ENCODE measurements around the gene RIMS4.

Gene RIMS4

GRCh38 chr20:44733341-44734069 lies 76.8 kb downstream of the RIMS4 start:
- no peaks in the 10 kb centered on the region for H3K27me3 ChIP-seq (ENCODE audit: insufficient read depth, low read length)
- no peak overlapping the region for H2AFZ ChIP-seq (ENCODE audit: low read depth, low read length)
- no peak overlapping the region for H3K4me3 ChIP-seq (ENCODE audit: low read length)
- no peaks in the 10 kb centered on the region for H3K36me3 ChIP-seq (ENCODE audit: insufficient read depth, low read length)
- peaks cover 1% of the 10 kb centered on the region for H3K9me3 ChIP-seq (ENCODE audit: low read length)
- H3K4me1 ChIP-seq (ENCODE audit: insufficient read depth, low read length), result no peaks in the 10 kb centered on the region

- no peak overlapping the region for H3K4me3 ChIP-seq (ENCODE audit: low read length)
- H3K36me3 ChIP-seq (ENCODE audit: insufficient read depth, low read length), result no peaks in the 10 kb centered on the region
- no peaks in the 10 kb centered on the region for H3K9me3 ChIP-seq (ENCODE audit: low read length)
- H3K4me1 ChIP-seq (ENCODE audit: insufficient read depth, low read length), result no peaks in the 10 kb centered on the region
- H3K27me3 ChIP-seq (ENCODE audit: insufficient read depth, low read length), result no peaks in the 10 kb centered on the region
- no peak overlapping the region for H2AFZ ChIP-seq (ENCODE audit: low read depth, low read length)
These were observed 78.0 kb downstream of the RIMS4 start for GRCh38 chr20:44732327-44732726.

GRCh38 chr20:44731657-44732056 lies 78.7 kb downstream of the RIMS4 start:
- Histone ChIP-seq H2AFZ (ENCODE audit: low read depth, low read length) (no peak overlapping the region), H3K4me3 (ENCODE audit: low read length) (no peak overlapping the region), H3K27me3 (ENCODE audit: insufficient read depth, low read length) (no peaks in the 10 kb centered on the region), H3K36me3 (ENCODE audit: insufficient read depth, low read length) (no peaks in the 10 kb centered on the region), H3K4me1 (ENCODE audit: insufficient read depth, low read length) (no peaks in the 10 kb centered on the region), H3K9me3 (ENCODE audit: low read length) (no peaks in the 10 kb centered on the region)

- H3K27me3 ChIP-seq (ENCODE audit: insufficient read depth, low read length), result no peaks in the 10 kb centered on the region
- H3K36me3 ChIP-seq (ENCODE audit: insufficient read depth, low read length), result no peaks in the 10 kb centered on the region
- H3K4me1 ChIP-seq (ENCODE audit: insufficient read depth, low read length), result no peaks in the 10 kb centered on the region
- H3K4me3 ChIP-seq (ENCODE audit: low read length), result no peak overlapping the region
- no peak overlapping the region for H2AFZ ChIP-seq (ENCODE audit: low read depth, low read length)
- H3K9me3 ChIP-seq (ENCODE audit: low read length), result no peaks in the 10 kb centered on the region
These were observed 79.9 kb downstream of the RIMS4 start for GRCh38 chr20:44730441-44730840.

- Histone ChIP-seq H3K4me1 (ENCODE audit: insufficient read depth, low read length) (no peaks in the 10 kb centered on the region), H3K4me3 (ENCODE audit: low read length) (no peak overlapping the region), H3K36me3 (ENCODE audit: insufficient read depth, low read length) (no peaks in the 10 kb centered on the region), H2AFZ (ENCODE audit: low read depth, low read length) (no peak overlapping the region), H3K9me3 (ENCODE audit: low read length) (no peaks in the 10 kb centered on the region), H3K27me3 (ENCODE audit: insufficient read depth, low read length) (no peaks in the 10 kb centered on the region)
These were observed 81.4 kb downstream of the RIMS4 start for GRCh38 chr20:44728801-44729443.

- no peak overlapping the region for H2AFZ ChIP-seq (ENCODE audit: low read depth, low read length)
- no peaks in the 10 kb centered on the region for H3K9me3 ChIP-seq (ENCODE audit: low read length)
- no peaks in the 10 kb centered on the region for H3K27me3 ChIP-seq (ENCODE audit: insufficient read depth, low read length)
- H3K4me1 ChIP-seq (ENCODE audit: insufficient read depth, low read length), result no peaks in the 10 kb centered on the region
- no peaks in the 10 kb centered on the region for H3K36me3 ChIP-seq (ENCODE audit: insufficient read depth, low read length)
- H3K4me3 ChIP-seq (ENCODE audit: low read length), result no peak overlapping the region
These were observed 82.7 kb downstream of the RIMS4 start for GRCh38 chr20:44727651-44728050.

GRCh38 chr20:44727039-44727438 lies 83.3 kb downstream of the RIMS4 start:
- Histone ChIP-seq H3K27me3 (ENCODE audit: insufficient read depth, low read length) (no peaks in the 10 kb centered on the region), H3K36me3 (ENCODE audit: insufficient read depth, low read length) (no peaks in the 10 kb centered on the region), H3K4me3 (ENCODE audit: low read length) (no peak overlapping the region), H3K4me1 (ENCODE audit: insufficient read depth, low read length) (no peaks in the 10 kb centered on the region), H2AFZ (ENCODE audit: low read depth, low read length) (no peak overlapping the region), H3K9me3 (ENCODE audit: low read length) (no peaks in the 10 kb centered on the region)

- Histone ChIP-seq H3K4me3 (ENCODE audit: low read length) (no peak overlapping the region), H2AFZ (ENCODE audit: low read depth, low read length) (no peak overlapping the region), H3K4me1 (ENCODE audit: insufficient read depth, low read length) (no peaks in the 10 kb centered on the region), H3K9me3 (ENCODE audit: low read length) (no peaks in the 10 kb centered on the region), H3K27me3 (ENCODE audit: insufficient read depth, low read length) (no peaks in the 10 kb centered on the region), H3K36me3 (ENCODE audit: insufficient read depth, low read length) (no peaks in the 10 kb centered on the region)
These were observed 84.5 kb downstream of the RIMS4 start for GRCh38 chr20:44725837-44726236.

- Histone ChIP-seq H3K36me3 (ENCODE audit: insufficient read depth, low read length) (no peaks in the 10 kb centered on the region), H3K9me3 (ENCODE audit: low read length) (no peaks in the 10 kb centered on the region), H2AFZ (ENCODE audit: low read depth, low read length) (no peak overlapping the region), H3K27me3 (ENCODE audit: insufficient read depth, low read length) (no peaks in the 10 kb centered on the region), H3K4me1 (ENCODE audit: insufficient read depth, low read length) (no peaks in the 10 kb centered on the region), H3K4me3 (ENCODE audit: low read length) (no peak overlapping the region)
These were observed 85.8 kb downstream of the RIMS4 start for GRCh38 chr20:44724423-44725091.

- Histone ChIP-seq H3K4me1 (ENCODE audit: insufficient read depth, low read length) (no peaks in the 10 kb centered on the region), H3K4me3 (ENCODE audit: low read length) (no peak overlapping the region), H3K9me3 (ENCODE audit: low read length) (no peaks in the 10 kb centered on the region), H3K27me3 (ENCODE audit: insufficient read depth, low read length) (no peaks in the 10 kb centered on the region), H3K36me3 (ENCODE audit: insufficient read depth, low read length) (no peaks in the 10 kb centered on the region), H2AFZ (ENCODE audit: low read depth, low read length) (no peak overlapping the region)
These were observed 86.5 kb downstream of the RIMS4 start for GRCh38 chr20:44723798-44724362.

GRCh38 chr20:44723391-44723790 lies 87.0 kb downstream of the RIMS4 start:
- Histone ChIP-seq H3K9me3 (ENCODE audit: low read length) (no peaks in the 10 kb centered on the region), H3K27me3 (ENCODE audit: insufficient read depth, low read length) (peaks cover under 1% of the 10 kb centered on the region), H3K4me1 (ENCODE audit: insufficient read depth, low read length) (no peaks in the 10 kb centered on the region), H3K36me3 (ENCODE audit: insufficient read depth, low read length) (no peaks in the 10 kb centered on the region), H2AFZ (ENCODE audit: low read depth, low read length) (no peak overlapping the region), H3K4me3 (ENCODE audit: low read length) (no peak overlapping the region)

GRCh38 chr20:44722990-44723389 lies 87.4 kb downstream of the RIMS4 start:
- no peaks in the 10 kb centered on the region for H3K36me3 ChIP-seq (ENCODE audit: insufficient read depth, low read length)
- no peaks in the 10 kb centered on the region for H3K4me1 ChIP-seq (ENCODE audit: insufficient read depth, low read length)
- H3K4me3 ChIP-seq (ENCODE audit: low read length), result no peak overlapping the region
- H3K27me3 ChIP-seq (ENCODE audit: insufficient read depth, low read length), result peaks cover 2% of the 10 kb centered on the region
- H3K9me3 ChIP-seq (ENCODE audit: low read length), result no peaks in the 10 kb centered on the region
- H2AFZ ChIP-seq (ENCODE audit: low read depth, low read length), result no peak overlapping the region

- H3K36me3 ChIP-seq (ENCODE audit: insufficient read depth, low read length), result no peaks in the 10 kb centered on the region
- no peaks in the 10 kb centered on the region for H3K4me1 ChIP-seq (ENCODE audit: insufficient read depth, low read length)
- H2AFZ ChIP-seq (ENCODE audit: low read depth, low read length), result no peak overlapping the region
- no peak overlapping the region for H3K4me3 ChIP-seq (ENCODE audit: low read length)
- H3K27me3 ChIP-seq (ENCODE audit: insufficient read depth, low read length), result peaks cover 2% of the 10 kb centered on the region
- no peaks in the 10 kb centered on the region for H3K9me3 ChIP-seq (ENCODE audit: low read length)
These were observed 88.6 kb downstream of the RIMS4 start for GRCh38 chr20:44721785-44722054.

Measured in neuron (in vitro differentiated cells).